ENCODE data around the gene MCMBP.

- no peak for TF ChIP-seq CTCF (IDR thresholded peaks at IDR 0.05)
- TF ChIP-seq POLR2AphosphoS5 (IDR thresholded peaks at IDR 0.05; ENCODE audit: insufficient read depth in 1 of 2, low read depth in 1 of 2) = no peak
These were observed 25.9 kb upstream of the MCMBP start for GRCh38 chr10:119898577-119898976.

All from vagina (tissue), 2 donors.